IMR-90 (cell line): ENCODE measurements around the gene MTF1.

Experiments
- BHLHE40 ChIP-seq: fragments of 150-350 bp; IDR thresholded peaks from 2 replicates; pipeline ENCODE4 v1.6.1; 2016; ENCODE audit warnings: mild to moderate bottlenecking, low read depth, low read length
- CEBPB ChIP-seq: IDR thresholded peaks from 2 replicates; pipeline ENCODE4 v1.6.1; 2012; ENCODE audit warnings: low read depth, low read length, improper control_type of control experiment
- MAFK ChIP-seq: IDR thresholded peaks from 2 replicates; pipeline ENCODE4 v1.6.1; 2012; ENCODE audit warnings: low read depth, low read length, improper control_type of control experiment
- MAZ ChIP-seq: IDR thresholded peaks from 2 replicates; pipeline ENCODE4 v1.6.1; 2012; ENCODE audit warnings: low read depth, mild to moderate bottlenecking, low read length, improper control_type of control experiment, moderate library complexity, borderline replicate concordance
- MXI1 ChIP-seq: IDR thresholded peaks from 2 replicates; pipeline ENCODE4 v1.6.1; 2012; ENCODE audit warnings: low read depth, mild to moderate bottlenecking, low read length, moderate library complexity, borderline replicate concordance
- NFE2L2 ChIP-seq: fragments of 150-350 bp; IDR thresholded peaks from 2 replicates; pipeline ENCODE4 v1.6.1; 2016; ENCODE audit warnings: low read depth, mild to moderate bottlenecking, low read length
- POLR2A ChIP-seq: IDR thresholded peaks from 2 replicates; pipeline ENCODE4 v1.6.1; 2012; ENCODE audit warnings: mild to moderate bottlenecking, low read depth, low read length
- RAD21 ChIP-seq: IDR thresholded peaks from 2 replicates; pipeline ENCODE4 v1.6.1; 2012; ENCODE audit warnings: low read length, improper control_type of control experiment
- RCOR1 ChIP-seq: IDR thresholded peaks from 2 replicates; pipeline ENCODE4 v1.6.1; 2012; ENCODE audit warnings: mild to moderate bottlenecking, low read length, improper control_type of control experiment; ENCODE audit not compliant: insufficient replicate concordance
- RFX5 ChIP-seq: IDR thresholded peaks from 2 replicates; pipeline ENCODE4 v1.8.0; 2012; ENCODE audit warnings: low read depth, mild to moderate bottlenecking, low read length, moderate library complexity
- SMC3 ChIP-seq: fragments of 150-350 bp; IDR thresholded peaks from 2 replicates; pipeline ENCODE4 v1.6.1; 2016; ENCODE audit warnings: low read depth, mild to moderate bottlenecking, antibody characterized with exemption, low read length, moderate library complexity
- TF ChIP-seq, protein P1 (sequence below): conservative IDR thresholded peaks from 2 replicates; pipeline ENCODE4 v1.5.1; 2012; ENCODE audit warnings: mild to moderate bottlenecking, low read depth, low read length, improper control_type of control experiment

- TF ChIP-seq POLR2A (no peak), RCOR1 (no peak), BHLHE40 (no peak), MAZ (no peak), RAD21 (no peak), RFX5 (no peak), CEBPB (no peak), SMC3 (no peak), NFE2L2 (no peak), MXI1 (no peak), MAFK (no peak)
- TF ChIP-seq, protein P1, sequence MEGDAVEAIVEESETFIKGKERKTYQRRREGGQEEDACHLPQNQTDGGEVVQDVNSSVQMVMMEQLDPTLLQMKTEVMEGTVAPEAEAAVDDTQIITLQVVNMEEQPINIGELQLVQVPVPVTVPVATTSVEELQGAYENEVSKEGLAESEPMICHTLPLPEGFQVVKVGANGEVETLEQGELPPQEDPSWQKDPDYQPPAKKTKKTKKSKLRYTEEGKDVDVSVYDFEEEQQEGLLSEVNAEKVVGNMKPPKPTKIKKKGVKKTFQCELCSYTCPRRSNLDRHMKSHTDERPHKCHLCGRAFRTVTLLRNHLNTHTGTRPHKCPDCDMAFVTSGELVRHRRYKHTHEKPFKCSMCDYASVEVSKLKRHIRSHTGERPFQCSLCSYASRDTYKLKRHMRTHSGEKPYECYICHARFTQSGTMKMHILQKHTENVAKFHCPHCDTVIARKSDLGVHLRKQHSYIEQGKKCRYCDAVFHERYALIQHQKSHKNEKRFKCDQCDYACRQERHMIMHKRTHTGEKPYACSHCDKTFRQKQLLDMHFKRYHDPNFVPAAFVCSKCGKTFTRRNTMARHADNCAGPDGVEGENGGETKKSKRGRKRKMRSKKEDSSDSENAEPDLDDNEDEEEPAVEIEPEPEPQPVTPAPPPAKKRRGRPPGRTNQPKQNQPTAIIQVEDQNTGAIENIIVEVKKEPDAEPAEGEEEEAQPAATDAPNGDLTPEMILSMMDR = no peak
These were observed 52.2 kb downstream of the MTF1 start for GRCh38 chr1:37807220-37807554.
